GM12878 (cell line): ENCODE results near the gene HIVEP1. TPM values are rescaled to one million over a fixed set of nuclear protein-coding genes. Genes with fewer than 3 reads are reported as not detected.

Experiments
- ATAC-seq: fragments of 200-7000 bp; cut with Tn5 transposase; 3 replicates; pipeline ENCODE4 v1.9.1; 2020; ENCODE audit warnings: mild to moderate bottlenecking, moderate library complexity
- BruUV-seq: library from RNA; stranded (reverse); fragments of 400-500 nt; replicated peaks from 2 replicates; lab custom pipeline; 2021; lab: Mats Ljungman, UMichigan
- CTCF ChIA-PET: fragments of 300-600 bp; sonication (Branson Sonifier 250); formaldehyde crosslinking; extraction: SDS; loops from one replicate; lab custom pipeline; 2021; ENCODE audit warnings: inconsistent platforms; lab: Yijun Ruan, JAX
- POLR2A ChIA-PET: fragments of 350-600 bp; formaldehyde crosslinking; extraction: SDS; loops from one replicate; lab custom pipeline; 2021; ENCODE audit warnings: inconsistent platforms; lab: Charles Lee
- RAD21 ChIA-PET: fragments of 300-600 bp; sonication (Branson Sonifier 250); formaldehyde crosslinking; loops from one replicate; lab custom pipeline; 2023; ENCODE audit warnings: antibody characterized with exemption; ENCODE audit not compliant: unreplicated experiment; lab: Charles Lee
- SMC1A ChIA-PET: fragments of 300-600 bp; sonication (Branson Sonifier 250); formaldehyde crosslinking; loops from one replicate; lab custom pipeline; 2023; ENCODE audit not compliant: unreplicated experiment, uncharacterized antibody; lab: Charles Lee
- DNase-seq: peaks from one replicate; pipeline ENCODE4 v3.0.0-alpha.2; 2011; ENCODE audit warnings: low read depth, low spot score
- FAIRE-seq: peaks from 3 replicates; lab custom pipeline; 2011; peaks lifted over from hg19 to GRCh38; lab: Jason Lieb, UNC
- H2AFZ ChIP-seq: 2 replicates; pipeline ENCODE4 v1.6.0; 2011; ENCODE audit warnings: low read depth, low read length, control low read depth; ENCODE audit not compliant: control insufficient read depth
- H3K27ac ChIP-seq: 2 replicates; pipeline ENCODE4 v1.5.1; 2011; ENCODE audit warnings: control low read depth; ENCODE audit not compliant: control insufficient read depth, insufficient read depth
- H3K27me3 ChIP-seq, 2 experiments: replicated peaks in 1 of 2; 2 replicates each; pipeline versions ENCODE4 v1.6.0 to v1.6.1; 2011; ENCODE audit warnings: low read length in 1 of 2; ENCODE audit not compliant: control insufficient read depth in 2 of 2, insufficient read depth in 2 of 2
- H3K36me3 ChIP-seq, 2 experiments: 2 replicates each; pipeline ENCODE4 v1.5.1; 2011; ENCODE audit warnings: low read length in 1 of 2; ENCODE audit not compliant: control insufficient read depth in 2 of 2, insufficient read depth in 2 of 2
- H3K4me1 ChIP-seq: 2 replicates; pipeline ENCODE4 v1.6.1; 2011; ENCODE audit warnings: mild to moderate bottlenecking, low read length, moderate library complexity, mixed read lengths; ENCODE audit not compliant: control insufficient read depth, insufficient read depth
- H3K4me2 ChIP-seq: 2 replicates; pipeline ENCODE4 v1.6.0; 2011; ENCODE audit warnings: control low read depth; ENCODE audit not compliant: control insufficient read depth, insufficient read depth
- H3K4me3 ChIP-seq: fragments of 200-600 bp; sonication (generic); 2 replicates; pipeline ENCODE4 v1.5.1; 2016
- H3K79me2 ChIP-seq: 2 replicates; pipeline ENCODE4 v1.6.0; 2011; ENCODE audit warnings: low read length; ENCODE audit not compliant: control insufficient read depth, insufficient read depth
- H3K9ac ChIP-seq: 2 replicates; pipeline ENCODE4 v1.8.0; 2011; ENCODE audit warnings: low read length, control low read depth, mixed read lengths; ENCODE audit not compliant: control insufficient read depth, insufficient read depth
- H3K9me3 ChIP-seq: replicated peaks from 3 replicates; pipeline ENCODE4 v1.5.1; 2011; ENCODE audit warnings: mild to moderate bottlenecking, low read length; ENCODE audit not compliant: control insufficient read depth, insufficient read depth
- H4K20me1 ChIP-seq: 2 replicates; pipeline ENCODE4 v1.6.0; 2011; ENCODE audit not compliant: control insufficient read depth, insufficient read depth
- CBX5 ChIP-seq: sonication (generic); IDR thresholded peaks from 2 replicates; pipeline ENCODE4 v1.6.1; 2016; ENCODE audit warnings: low read depth, moderate library complexity, mild to moderate bottlenecking, inconsistent platforms
- HDAC2 ChIP-seq: fragments of 200-600 bp; sonication (generic); IDR thresholded peaks from 2 replicates; pipeline ENCODE4 v1.6.1; 2017
- IKZF1 ChIP-seq: fragments of 450-650 bp; conservative IDR thresholded peaks from 2 replicates; pipeline ENCODE4 v1.6.1; 2017; ENCODE audit warnings: antibody characterized with exemption, mild to moderate bottlenecking
- RELA ChIP-seq: fragments of 450-650 bp; IDR thresholded peaks from 2 replicates; pipeline ENCODE4 v1.8.0; 2014; ENCODE audit warnings: borderline replicate concordance; ENCODE audit not compliant: partially characterized antibody
- ZBTB11 ChIP-seq: fragments of 450-650 bp; formaldehyde crosslinking; IDR thresholded peaks from 2 replicates; pipeline ENCODE4 v1.5.0; 2022; ENCODE audit warnings: mild to moderate bottlenecking, missing genetic modification characterization
- in situ Hi-C: fragments of 300-500 bp; cut with MboI; formaldehyde crosslinking; loops from 9 replicates; pipeline ENCODE4 v1.14.3; 2018; ENCODE audit warnings: mixed read lengths
- intact Hi-C: fragments of 100-400 bp; cut with micrococcal nuclease; formaldehyde crosslinking; loops from one replicate; pipeline ENCODE4 v1.14.2; 2022; ENCODE audit not compliant: unreplicated experiment
- polyA plus RNA-seq, 11 experiments: library from polyadenylated mRNA; depleted of rRNA in 4 of 11; unstranded in 6 of 11; stranded (reverse) in 5 of 11; fragments of >200 nt; fragmentation: Nextera tagmentation in 4 of 11; fragmentation: Illumina TruSeq in 1 of 11; extraction: Ambion mirVana in 4 of 11; extraction: Trizol in 1 of 11; gene quantifications; 1 replicate in 1 of 11; 2 replicates in 10 of 11; pipeline versions ENCODE4 v1.2.1 to v1.2.3, GENCODE V29; 2011 to 2016; ENCODE audit warnings: inconsistent platforms in 2 of 11, missing spikeins in 2 of 11, low read depth in 1 of 11
- total RNA-seq, 4 experiments: library from RNA; depleted of rRNA in 3 of 4; stranded (reverse); fragments of >200 nt in 3 of 4; fragmentation: Illumina TruSeq in 1 of 4; extraction: Trizol in 1 of 4; gene quantifications; 2 replicates each; pipeline versions ENCODE4 v1.2.1 to v1.2.3, GENCODE V29; 2013 to 2021

Gene HIVEP1
- total and polyA plus RNA-seq, 10 of the 15 experiments (the other 5 are each of a cell fraction or from before 2014, with no cell fraction given), result 4.3 to 37.5 (median 21.6) TPM

GRCh38 chr6:11974089-11974488, 38.0 kb upstream of the HIVEP1 start:
- intact Hi-C loops, result no loop called here
- Histone ChIP-seq H3K4me2 (no peak overlapping the region), H4K20me1 (no peaks in the 10 kb centered on the region), H3K36me3 (no peaks in the 10 kb centered on the region), H3K9ac (no peak overlapping the region), H2AFZ (no peak overlapping the region), H3K27ac (no peak overlapping the region), H3K4me3 (no peak overlapping the region), H3K79me2 (no peaks in the 10 kb centered on the region), H3K4me1 (peaks cover 15% of the 10 kb centered on the region), H3K27me3 (no peaks in the 10 kb centered on the region), H3K9me3 (no peaks in the 10 kb centered on the region; the same call in 2 of the 3 replicates)
- ATAC-seq, result no peak
- DNase-seq, result no peak
- RAD21 ChIA-PET, result interaction anchor here (1.1 kb wide), 1 partner anchor 263 kb away, joined by 3 read pairs; no protein-coding TSS in a partner anchor
- FAIRE-seq, result no peak
- TF ChIP-seq ZBTB11 (CRISPR knock-in tag), result no peak
- no peak for TF ChIP-seq HDAC2
- TF ChIP-seq CBX5, result no peak
- TF ChIP-seq RELA, result no peak
- no peak for TF ChIP-seq IKZF1
- SMC1A ChIA-PET, result no interaction called here
- in situ Hi-C loops, result no loop called here
- POLR2A ChIA-PET, result interaction anchor here (0.8 kb wide), 1 partner anchor 8 kb away, joined by 3 read pairs; no protein-coding TSS in a partner anchor
- BruUV-seq, result no TSS peak
- CTCF ChIA-PET, result interaction anchor here (0.6 to 1.6 kb wide), 2 partner anchors 16 to 339 kb away, joined by 3 to 4 read pairs; no protein-coding TSS in a partner anchor
